Neural crest cell (in vitro differentiated cells): ENCODE results near the gene BRAF. TPM values are rescaled to one million over a fixed set of nuclear protein-coding genes. Genes with fewer than 3 reads are reported as not detected.

ENCODE experiments used
- DNase-seq: peaks from one replicate; pipeline ENCODE4 v3.0.0; 2021; ENCODE audit warnings: low read depth, mixed read lengths, low spot score
- H3K27ac Mint-ChIP-seq: one replicate; pipeline ENCODE4 v1.8.0; 2021; ENCODE audit warnings: mild to moderate bottlenecking, mixed read lengths; ENCODE audit not compliant: unreplicated experiment
- H3K27me3 Mint-ChIP-seq: 2 replicates; pipeline ENCODE4 v1.8.0; 2021; ENCODE audit warnings: low read depth, mild to moderate bottlenecking, mixed read lengths
- H3K36me3 Mint-ChIP-seq: 2 replicates; pipeline ENCODE4 v1.8.0; 2021; ENCODE audit warnings: low read depth, mild to moderate bottlenecking, mixed read lengths
- H3K4me1 Mint-ChIP-seq: 2 replicates; pipeline ENCODE4 v1.8.0; 2021; ENCODE audit warnings: mixed read lengths
- H3K4me3 Mint-ChIP-seq: one replicate; pipeline ENCODE4 v1.8.0; 2021; ENCODE audit warnings: mild to moderate bottlenecking, mixed read lengths
- H3K9me3 Mint-ChIP-seq: 2 replicates; pipeline ENCODE4 v1.8.0; 2021; ENCODE audit warnings: mixed read lengths
- CTCF ChIP-seq: fragments of 200-600 bp; sonication (generic); conservative IDR thresholded peaks from 2 replicates; pipeline ENCODE4 v1.5.0; 2021; ENCODE audit warnings: antibody characterized with exemption, mild to moderate bottlenecking
- total RNA-seq: library from RNA; stranded (reverse); gene quantifications from 2 replicates; pipeline ENCODE4 v1.2.1, GENCODE V29; 2021

BRAF gene
- total RNA-seq, 1 donor from 2014 or later, result 27.7 TPM

- H3K27me3 Mint-ChIP-seq, result no peaks in the 10 kb centered on the region
- peaks cover 5% of the 10 kb centered on the region for H3K36me3 Mint-ChIP-seq
- H3K9me3 Mint-ChIP-seq, result no peaks in the 10 kb centered on the region
- no peak overlapping the region for H3K4me3 Mint-ChIP-seq
- TF ChIP-seq CTCF, result no peak
- DNase-seq, result no peak
- no peak overlapping the region for H3K27ac Mint-ChIP-seq
- peaks cover 20% of the 10 kb centered on the region for H3K4me1 Mint-ChIP-seq
Observed at GRCh38 chr7:140896996-140897395, 27.7 kb downstream of the BRAF start.

- Mint-ChIP-seq H3K4me3 (no peak overlapping the region), H3K9me3 (no peaks in the 10 kb centered on the region), H3K27me3 (no peaks in the 10 kb centered on the region), H3K27ac (no peak overlapping the region), H3K4me1 (peaks cover 11% of the 10 kb centered on the region), H3K36me3 (no peaks in the 10 kb centered on the region)
- no peak for DNase-seq
- no peak for TF ChIP-seq CTCF
Observed at GRCh38 chr7:140889645-140890044, 35.1 kb downstream of the BRAF start.

GRCh38 chr7:140889150-140889549 lies 35.6 kb downstream of the BRAF start:
- H3K27me3 Mint-ChIP-seq, result no peaks in the 10 kb centered on the region
- H3K27ac Mint-ChIP-seq, result no peak overlapping the region
- DNase-seq, result no peak
- no peak overlapping the region for H3K4me3 Mint-ChIP-seq
- peaks cover 11% of the 10 kb centered on the region for H3K4me1 Mint-ChIP-seq
- no peaks in the 10 kb centered on the region for H3K9me3 Mint-ChIP-seq
- no peaks in the 10 kb centered on the region for H3K36me3 Mint-ChIP-seq
- TF ChIP-seq CTCF, result no peak

GRCh38 chr7:140888087-140888486 lies 36.6 kb downstream of the BRAF start:
- Mint-ChIP-seq H3K9me3 (no peaks in the 10 kb centered on the region), H3K4me3 (no peak overlapping the region), H3K27ac (no peak overlapping the region), H3K36me3 (no peaks in the 10 kb centered on the region), H3K27me3 (no peaks in the 10 kb centered on the region), H3K4me1 (peaks cover 16% of the 10 kb centered on the region)
- DNase-seq, result no peak
- TF ChIP-seq CTCF, result no peak

GRCh38 chr7:140885735-140886334 lies 38.9 kb downstream of the BRAF start:
- H3K27me3 Mint-ChIP-seq, result no peaks in the 10 kb centered on the region

More at GRCh38 chr7:140885735-140886334, 38.9 kb downstream of the BRAF start:
- DNase-seq, result no peak
- Mint-ChIP-seq H3K4me3 (no peak overlapping the region), H3K36me3 (peaks cover 7% of the 10 kb centered on the region), H3K9me3 (peaks cover 6% of the 10 kb centered on the region), H3K27ac (no peak overlapping the region), H3K4me1 (peaks cover 23% of the 10 kb centered on the region)
- TF ChIP-seq CTCF, result no peak
